MG63 (cell line): ENCODE data around the gene DMRT3. TPM values are rescaled to one million over a fixed set of nuclear protein-coding genes. Genes with fewer than 3 reads are reported as not detected.
"Not testable (repeated sequence)": the region's sequence is repeated elsewhere in the genome, so short reads cannot be mapped to it uniquely, and the experiment has no call there.

Experiments
- DNase-seq: peaks from one replicate; pipeline ENCODE4 v3.0.0-alpha.2; 2020
- H3K27me3 ChIP-seq: fragments of 250-450 bp; sonication (Bioruptor Pico); 2 replicates; pipeline ENCODE4 v1.5.1; 2020; ENCODE audit warnings: mild to moderate bottlenecking, moderate library complexity
- H3K36me3 ChIP-seq: fragments of 250-450 bp; sonication (Bioruptor Pico); 2 replicates; pipeline ENCODE4 v1.5.1; 2020; ENCODE audit warnings: mild to moderate bottlenecking, moderate library complexity
- H3K4me3 ChIP-seq: fragments of 250-450 bp; sonication (Bioruptor Pico); 2 replicates; pipeline ENCODE4 v1.5.1; 2020; ENCODE audit warnings: mild to moderate bottlenecking, moderate library complexity
- H3K9me3 ChIP-seq: fragments of 250-450 bp; sonication (Bioruptor Pico); 2 replicates; pipeline ENCODE4 v1.5.1; 2020; ENCODE audit warnings: mild to moderate bottlenecking, moderate library complexity
- total RNA-seq: library from RNA; depleted of rRNA; stranded (reverse); fragments of >200 nt; shearing (Covaris generic); gene quantifications from 2 replicates; pipeline ENCODE4 v1.2.3, GENCODE V29; 2014; ENCODE audit warnings: low replicate concordance

Gene DMRT3
- total RNA-seq, 1 experiment from 2014 or later = not detected

DNA sequence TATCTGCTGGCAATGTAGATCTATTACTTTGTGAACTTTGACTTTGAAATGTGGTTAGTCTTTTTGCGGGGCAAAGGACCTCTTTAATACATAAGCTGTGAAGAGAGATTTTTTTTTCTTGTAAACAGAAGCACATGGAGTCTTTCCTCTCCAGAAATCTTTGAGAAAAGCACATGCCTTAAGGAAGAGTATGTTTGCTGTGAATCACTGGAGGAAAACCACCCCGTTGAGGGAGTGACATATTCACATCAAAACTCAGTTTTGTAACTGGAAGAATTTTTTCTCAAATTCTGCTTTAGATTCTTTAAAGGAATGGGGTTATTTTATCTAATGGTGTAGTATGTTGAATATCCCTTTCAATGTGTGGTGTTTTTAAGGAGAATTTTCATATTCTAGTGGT is 3.5 kb downstream of the DMRT3 start:
- Histone ChIP-seq H3K36me3 (no peaks in the 10 kb centered on the region), H3K4me3 (no peak overlapping the region), H3K9me3 (no peaks in the 10 kb centered on the region), H3K27me3 (no peaks in the 10 kb centered on the region)
- DNase-seq = no peak

DNA sequence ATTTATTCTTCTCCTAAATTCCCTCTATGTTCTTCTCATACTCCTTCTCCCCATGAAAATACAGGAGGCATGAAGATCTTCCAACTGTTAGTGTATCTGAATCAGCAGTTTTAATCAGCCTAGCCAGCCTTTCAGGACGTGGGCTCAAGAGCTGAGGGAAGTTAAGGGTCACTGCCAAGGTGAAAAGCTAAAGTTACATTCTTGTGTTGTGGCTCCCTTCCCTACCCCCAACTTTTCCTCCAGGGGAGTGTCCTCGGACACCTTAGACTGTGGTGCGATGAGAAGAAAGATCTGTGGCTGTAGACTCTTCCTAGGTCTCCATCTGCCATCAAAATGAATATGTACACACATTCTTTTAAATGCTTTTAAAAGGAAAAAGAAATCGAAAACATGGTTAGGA is 4.2 kb downstream of the DMRT3 start:
- Histone ChIP-seq H3K27me3 (no peaks in the 10 kb centered on the region), H3K9me3 (no peaks in the 10 kb centered on the region), H3K4me3 (no peak overlapping the region), H3K36me3 (no peaks in the 10 kb centered on the region)
- DNase-seq = no peak

DNA sequence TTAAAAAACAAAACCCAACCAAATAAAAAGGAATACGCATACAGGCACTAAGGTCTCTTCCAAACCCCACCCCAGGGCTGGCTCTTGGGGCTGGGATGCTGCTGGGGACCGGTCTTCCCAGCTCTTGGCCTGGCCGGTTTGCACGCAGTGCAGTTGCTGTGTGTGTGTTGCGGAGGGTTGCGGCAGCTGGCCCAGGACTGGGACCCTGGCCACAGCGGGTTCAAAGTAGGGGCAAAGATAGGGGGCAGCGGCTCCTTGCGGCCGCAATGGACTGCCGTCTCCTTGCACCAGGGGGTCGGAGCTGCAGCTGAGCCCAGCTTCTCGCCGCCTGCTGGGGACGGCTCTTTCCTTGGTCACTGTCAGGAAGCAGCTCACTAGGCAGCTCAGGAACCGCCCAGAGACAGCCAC is 5.0 kb downstream of the DMRT3 start:
- H3K27me3 ChIP-seq = no peaks in the 10 kb centered on the region
- no peaks in the 10 kb centered on the region for H3K9me3 ChIP-seq
- H3K4me3 ChIP-seq = no peak overlapping the region
- no peaks in the 10 kb centered on the region for H3K36me3 ChIP-seq
- DNase-seq = no peak

DNA sequence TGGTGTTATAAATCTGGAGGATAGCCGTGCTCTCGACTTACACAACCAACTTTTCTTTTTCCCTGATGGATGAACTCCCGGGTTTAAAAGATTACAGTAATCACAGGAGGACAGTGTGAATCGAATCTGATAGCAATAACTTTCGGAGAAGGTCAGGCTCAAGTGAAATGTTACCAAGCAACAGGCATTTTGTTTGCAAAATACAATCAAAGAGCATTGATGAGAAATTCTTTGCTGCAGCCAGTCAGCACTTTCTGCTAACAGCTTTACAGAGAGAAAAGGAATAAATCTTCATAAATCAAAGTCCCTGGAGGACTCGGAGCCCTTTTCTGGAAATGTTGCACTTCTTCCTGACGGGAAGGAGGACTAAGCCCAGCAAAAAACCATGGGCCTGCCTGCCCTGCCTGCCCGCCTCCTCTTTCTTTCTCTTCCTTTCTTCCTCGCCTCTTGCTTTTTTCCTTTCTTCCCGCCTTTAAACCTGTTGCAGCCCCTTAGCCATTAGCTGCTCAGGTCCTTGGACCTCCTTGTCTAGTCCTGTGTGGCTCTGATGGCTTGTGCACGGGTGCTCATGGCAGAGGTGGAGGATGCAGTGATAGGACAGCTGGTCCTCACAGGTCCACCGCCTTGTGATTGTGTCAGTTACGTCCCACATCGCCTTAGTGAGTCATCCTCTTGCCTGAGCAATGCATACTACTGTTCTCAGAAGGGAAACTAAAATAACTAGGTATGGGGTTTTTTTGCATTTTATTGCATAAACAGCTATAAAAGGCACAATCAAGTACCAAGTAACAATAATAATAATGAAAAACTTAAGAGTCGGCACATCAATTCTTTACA is 6.2 kb downstream of the DMRT3 start:
- no peak for DNase-seq
- H3K36me3 ChIP-seq = no peaks in the 10 kb centered on the region
- H3K9me3 ChIP-seq = no peaks in the 10 kb centered on the region
- no peaks in the 10 kb centered on the region for H3K27me3 ChIP-seq
- H3K4me3 ChIP-seq = no peak overlapping the region

DNA sequence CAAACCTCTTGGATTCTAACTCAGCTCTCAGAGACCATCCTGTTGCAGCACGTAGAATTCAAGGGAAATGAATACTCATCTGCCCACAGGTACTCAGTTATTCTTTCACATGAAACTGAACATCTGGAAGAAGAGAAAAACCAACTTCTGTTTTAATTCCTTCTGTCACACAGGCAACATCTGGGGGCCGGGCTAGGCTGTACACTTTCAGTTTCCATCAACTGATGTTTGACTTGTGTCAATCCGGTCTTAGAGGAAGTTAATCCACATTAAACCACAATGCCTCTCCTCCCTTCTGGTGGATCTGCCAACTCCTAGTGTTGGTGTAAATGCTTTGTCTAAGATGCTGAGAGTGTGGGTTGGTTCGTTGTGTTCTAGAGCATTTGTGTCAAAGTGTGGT is 17.6 kb downstream of the DMRT3 start:
- H3K4me3 ChIP-seq = no peak overlapping the region
- H3K27me3 ChIP-seq = no peaks in the 10 kb centered on the region
- DNase-seq = no peak
- H3K9me3 ChIP-seq = peaks cover 8% of the 10 kb centered on the region
- H3K36me3 ChIP-seq = no peaks in the 10 kb centered on the region; the same call in 1 of the 2 replicates

DNA sequence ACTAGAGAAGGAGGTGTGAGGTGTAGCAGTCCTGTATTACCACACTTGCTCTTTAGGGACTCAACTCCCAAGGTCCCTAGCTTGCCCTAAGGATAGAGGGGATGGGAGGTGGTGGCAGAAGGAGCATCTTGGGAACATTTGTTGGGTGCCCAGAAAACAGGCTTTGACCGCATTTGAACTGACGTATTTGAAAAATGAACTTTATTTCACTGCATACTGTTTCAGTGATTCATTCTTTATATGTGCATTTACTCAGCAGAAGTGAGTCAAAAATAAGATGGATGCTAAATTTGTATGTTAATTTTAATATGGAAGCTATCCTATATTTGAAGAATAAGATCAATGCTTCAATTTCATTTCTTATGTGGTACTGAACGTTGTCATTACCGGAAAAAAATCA is 18.7 kb downstream of the DMRT3 start:
- DNase-seq = no peak
- H3K27me3 ChIP-seq = no peaks in the 10 kb centered on the region
- H3K9me3 ChIP-seq = peaks cover 14% of the 10 kb centered on the region
- no peak overlapping the region for H3K4me3 ChIP-seq
- no peaks in the 10 kb centered on the region; the same call in 1 of the 2 replicates for H3K36me3 ChIP-seq

DNA sequence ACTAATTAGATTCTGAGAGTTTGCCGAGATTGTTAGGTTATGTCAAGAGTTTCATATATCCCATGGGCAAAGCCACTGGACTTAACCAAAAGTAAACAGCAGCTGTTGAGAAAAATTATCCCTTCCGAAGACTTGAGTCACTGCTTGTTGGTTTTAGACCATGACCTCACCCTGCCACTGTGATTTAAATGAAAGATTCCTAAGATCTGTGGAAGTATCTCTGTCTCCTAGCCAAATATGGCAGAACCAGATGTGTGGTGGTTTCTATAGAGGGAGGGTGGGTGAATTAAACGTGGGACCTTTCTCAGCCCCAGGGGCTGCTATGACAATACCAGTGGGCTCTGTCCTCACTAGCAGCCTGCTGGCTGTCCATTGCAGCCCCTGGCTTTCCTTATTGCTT is 19.3 kb downstream of the DMRT3 start:
- Histone ChIP-seq H3K27me3 (no peaks in the 10 kb centered on the region), H3K9me3 (peaks cover 14% of the 10 kb centered on the region), H3K36me3 (no peaks in the 10 kb centered on the region; the same call in 1 of the 2 replicates), H3K4me3 (no peak overlapping the region)
- peak; percentile 53 for DNase-seq

DNA sequence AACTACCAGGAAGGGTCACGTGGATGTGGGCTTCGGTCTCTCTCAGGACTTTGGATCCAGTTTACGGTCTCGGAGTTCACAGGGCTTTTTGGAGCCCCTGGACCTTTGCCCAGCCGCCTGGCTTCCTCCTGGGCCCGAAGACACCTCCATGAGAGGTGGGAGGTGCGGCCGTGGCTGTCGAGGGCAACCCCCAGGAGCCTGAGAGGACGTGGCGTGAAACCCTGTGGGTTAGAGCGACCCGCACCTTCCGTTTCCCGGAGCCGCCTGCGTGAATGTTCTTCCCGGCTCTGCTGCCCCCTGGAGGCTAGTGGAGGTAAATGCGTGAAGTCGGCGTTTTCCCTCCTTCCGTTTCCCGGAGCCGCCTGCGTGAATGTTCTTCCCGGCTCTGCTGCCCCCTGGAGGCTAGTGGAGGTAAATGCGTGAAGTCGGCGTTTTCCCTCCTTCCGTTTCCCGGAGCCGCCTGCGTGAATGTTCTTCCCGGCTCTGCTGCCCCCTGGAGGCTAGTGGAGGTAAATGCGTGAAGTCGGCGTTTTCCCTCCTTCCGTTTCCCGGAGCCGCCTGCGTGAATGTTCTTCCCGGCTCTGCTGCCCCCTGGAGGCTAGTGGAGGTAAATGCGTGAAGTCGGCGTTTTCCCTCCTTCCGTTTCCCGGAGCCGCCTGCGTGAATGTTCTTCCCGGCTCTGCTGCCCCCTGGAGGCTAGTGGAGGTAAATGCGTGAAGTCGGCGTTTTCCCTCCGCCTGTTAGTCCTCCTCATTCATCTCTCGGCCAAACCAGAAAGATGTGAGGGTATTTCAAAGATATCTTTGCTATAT is 22.1 kb downstream of the DMRT3 start:
- not testable (repeated sequence) for H3K4me3 ChIP-seq, H3K36me3 ChIP-seq, H3K27me3 ChIP-seq, DNase-seq
- peaks cover 14% of the 10 kb centered on the region for H3K9me3 ChIP-seq

DNA sequence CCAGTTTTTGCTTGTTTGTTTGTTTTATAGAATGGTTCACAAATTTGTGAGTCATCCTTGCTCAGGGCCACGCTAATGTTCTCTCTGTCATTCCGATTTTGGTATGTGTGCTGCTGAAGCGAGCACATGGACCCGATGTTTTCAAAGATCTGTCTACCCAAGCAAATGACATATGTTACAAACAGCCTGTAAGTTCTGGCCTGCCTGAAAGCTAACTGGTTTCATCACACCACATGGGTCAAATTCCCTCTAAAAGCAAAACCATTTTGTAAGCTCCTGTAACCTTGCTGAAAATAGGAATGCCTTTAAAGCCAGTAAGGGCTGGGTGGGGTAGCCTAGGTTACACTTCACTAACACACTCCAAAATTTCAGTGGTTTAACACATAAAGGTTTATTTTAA is 25.4 kb downstream of the DMRT3 start:
- H3K4me3 ChIP-seq = no peak overlapping the region
- H3K9me3 ChIP-seq = peaks cover 14% of the 10 kb centered on the region
- no peak for DNase-seq
- no peaks in the 10 kb centered on the region for H3K27me3 ChIP-seq
- no peaks in the 10 kb centered on the region; the same call in 1 of the 2 replicates for H3K36me3 ChIP-seq

DNA sequence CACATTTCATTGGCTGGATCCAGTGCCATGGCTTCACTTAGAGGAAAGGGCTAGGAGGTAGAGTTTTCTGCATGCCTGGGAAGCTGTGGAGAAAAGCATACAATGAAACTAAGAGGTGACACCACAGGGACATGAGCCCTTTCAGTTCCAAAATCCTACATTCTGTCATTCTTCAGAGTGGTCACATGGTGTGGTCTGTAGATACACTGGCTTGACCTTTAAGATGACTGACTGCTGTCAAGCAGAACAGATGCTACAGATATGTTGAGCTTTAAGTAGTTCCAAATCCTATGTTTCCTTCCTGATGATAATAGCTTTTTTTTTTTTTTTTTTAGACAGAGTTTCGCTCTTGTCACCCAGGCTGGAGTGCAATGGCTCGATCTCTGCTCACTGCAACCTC is 26.2 kb downstream of the DMRT3 start:
- H3K27me3 ChIP-seq = no peaks in the 10 kb centered on the region
- no peaks in the 10 kb centered on the region; the same call in 1 of the 2 replicates for H3K36me3 ChIP-seq
- no peak overlapping the region for H3K4me3 ChIP-seq
- DNase-seq = no peak
- H3K9me3 ChIP-seq = peaks cover 14% of the 10 kb centered on the region

DNA sequence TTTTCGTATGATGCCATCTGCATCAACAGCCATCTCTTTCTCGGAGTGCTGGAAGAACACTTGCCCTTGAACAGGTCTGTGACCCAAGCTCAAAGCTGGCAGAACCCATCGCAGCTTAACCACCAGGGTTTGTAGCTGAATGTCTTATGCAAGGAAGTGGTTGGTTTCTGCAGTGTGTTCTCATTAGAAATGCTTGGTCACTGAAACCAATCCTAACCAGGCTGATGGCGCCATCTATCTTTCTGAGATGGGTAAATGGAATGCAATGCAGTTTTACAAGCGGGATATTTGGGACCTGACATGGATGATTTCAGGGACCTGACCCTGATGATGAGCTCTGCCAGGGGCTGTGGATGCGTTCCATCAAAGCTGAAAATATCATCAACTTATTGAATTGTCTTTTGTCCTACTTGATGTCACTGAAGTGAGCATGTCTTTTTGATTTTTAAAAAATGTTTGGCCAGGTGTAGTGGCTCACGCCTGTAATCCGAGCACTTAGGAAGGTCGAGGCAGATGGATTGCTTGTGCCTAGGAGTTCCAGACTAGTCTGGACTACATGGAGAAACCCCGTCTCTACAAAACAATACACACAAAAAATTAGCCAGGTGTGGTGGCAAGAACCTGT is 28.7 kb downstream of the DMRT3 start:
- Histone ChIP-seq H3K27me3 (no peaks in the 10 kb centered on the region), H3K9me3 (no peaks in the 10 kb centered on the region), H3K36me3 (no peaks in the 10 kb centered on the region), H3K4me3 (no peak overlapping the region)
- peak; percentile 43 for DNase-seq

DNA sequence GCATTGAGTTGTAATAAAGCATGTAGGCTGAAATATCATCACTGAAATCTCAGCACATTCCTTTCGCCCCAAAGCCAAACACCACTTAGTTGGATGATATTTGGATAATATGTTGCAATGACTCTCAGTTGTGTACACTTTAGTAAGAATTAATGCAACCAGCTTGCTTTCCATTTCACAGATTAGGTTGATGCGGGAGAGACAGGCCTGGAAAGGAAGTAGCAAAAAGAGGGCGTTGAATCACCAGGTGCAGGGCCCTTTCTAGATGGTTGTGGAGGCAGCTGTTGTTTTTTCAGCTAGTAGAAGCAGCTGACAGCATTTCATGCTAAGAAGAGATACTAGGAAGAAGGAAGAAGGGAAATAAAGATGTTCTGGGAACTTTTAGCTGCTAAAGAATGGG is 30.9 kb downstream of the DMRT3 start:
- DNase-seq = no peak
- no peaks in the 10 kb centered on the region for H3K27me3 ChIP-seq
- H3K9me3 ChIP-seq = no peaks in the 10 kb centered on the region
- H3K36me3 ChIP-seq = no peaks in the 10 kb centered on the region
- no peak overlapping the region for H3K4me3 ChIP-seq

DNA sequence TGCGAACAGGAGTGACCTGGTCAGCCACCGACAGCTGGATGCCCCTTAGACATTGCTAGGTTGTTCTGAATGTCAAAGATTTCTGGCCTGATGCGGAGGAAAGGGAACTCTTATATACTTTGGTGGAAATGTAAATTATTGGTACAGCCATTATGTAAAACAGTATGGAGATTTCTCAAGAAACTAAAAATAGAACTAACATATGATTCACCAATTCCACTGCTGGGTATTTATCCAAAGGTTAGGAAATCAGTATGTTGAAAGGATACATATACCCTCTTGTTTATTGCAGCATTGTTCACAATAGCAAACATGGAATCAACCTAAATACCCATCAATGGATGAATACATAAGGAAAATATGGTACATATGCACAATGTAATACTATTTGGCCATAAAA is 31.8 kb downstream of the DMRT3 start:
- Histone ChIP-seq H3K4me3 (no peak overlapping the region), H3K27me3 (no peaks in the 10 kb centered on the region), H3K9me3 (no peaks in the 10 kb centered on the region), H3K36me3 (no peaks in the 10 kb centered on the region)
- no peak for DNase-seq

DNA sequence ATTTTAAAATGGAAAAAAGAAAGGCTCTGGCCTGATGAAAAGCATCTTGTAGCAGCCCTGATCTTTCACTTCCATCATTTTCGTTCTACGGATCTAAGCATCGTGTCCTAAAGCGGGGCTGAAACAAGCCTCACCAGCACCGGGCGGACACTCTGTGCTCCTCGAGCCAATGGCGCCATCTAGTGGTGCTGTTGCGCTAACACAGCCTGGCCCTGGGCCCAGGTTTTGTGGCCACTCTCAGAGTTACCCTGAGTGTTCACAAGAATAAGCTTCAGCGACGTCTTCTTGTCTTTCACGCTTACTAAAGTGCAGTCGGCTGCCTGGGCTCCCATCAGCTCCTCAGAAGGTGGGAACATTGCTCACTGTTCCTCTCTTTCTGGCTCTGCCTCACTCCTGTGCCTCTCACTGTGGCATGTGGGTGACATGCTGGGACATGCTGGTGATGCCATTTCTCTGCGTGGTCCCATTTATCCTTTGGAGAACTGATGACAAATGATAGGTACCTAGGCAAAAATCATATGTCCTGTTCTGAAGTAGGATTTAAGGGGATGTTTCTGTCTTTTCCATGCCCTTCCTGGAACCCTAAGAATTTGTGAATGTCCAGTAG is 32.7 kb downstream of the DMRT3 start:
- Histone ChIP-seq H3K36me3 (no peaks in the 10 kb centered on the region), H3K27me3 (peaks cover 4% of the 10 kb centered on the region; the same call in 1 of the 2 replicates), H3K4me3 (no peak overlapping the region), H3K9me3 (no peaks in the 10 kb centered on the region)
- peak; percentile 69 for DNase-seq

DNA sequence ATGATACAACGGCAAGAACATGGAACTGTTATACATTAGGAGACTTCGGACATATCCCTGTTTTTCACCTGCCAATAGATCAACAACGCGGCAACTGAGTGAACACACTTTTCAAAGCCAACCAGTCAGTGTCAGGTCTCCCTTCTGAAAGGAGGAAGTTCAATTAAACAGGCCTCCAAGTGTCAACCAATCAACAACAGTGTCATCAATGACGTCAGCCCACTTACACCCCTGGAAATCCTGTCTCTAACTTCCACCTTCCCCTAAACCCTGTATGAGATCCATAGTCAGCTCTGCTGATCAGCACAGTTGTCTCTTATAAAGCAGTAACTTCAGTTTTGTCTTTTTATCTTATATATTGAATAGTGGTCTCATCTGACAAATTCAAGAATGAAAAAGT is 36.6 kb downstream of the DMRT3 start:
- DNase-seq = no peak
- Histone ChIP-seq H3K36me3 (no peaks in the 10 kb centered on the region), H3K27me3 (peaks cover 4% of the 10 kb centered on the region; the same call in 1 of the 2 replicates), H3K4me3 (no peak overlapping the region), H3K9me3 (no peaks in the 10 kb centered on the region)

DNA sequence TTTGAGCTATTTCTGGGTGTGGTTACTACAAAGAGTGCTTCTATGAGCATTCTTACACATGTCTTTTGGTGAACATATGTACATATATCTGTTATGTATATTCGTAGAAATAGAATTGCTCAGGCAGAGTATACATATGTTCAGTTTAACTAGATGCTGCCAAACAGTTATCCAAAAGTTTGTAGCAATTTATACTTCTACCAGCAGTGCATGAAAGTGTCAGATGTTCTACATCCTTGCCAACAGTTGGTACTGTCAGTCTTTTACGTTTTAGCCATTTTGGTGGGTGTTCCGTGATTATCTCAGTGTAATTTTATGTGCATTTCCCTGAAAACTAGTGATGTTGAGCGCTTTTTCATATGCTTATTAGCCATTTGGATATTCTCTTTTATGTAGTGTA is 37.8 kb downstream of the DMRT3 start:
- H3K36me3 ChIP-seq = no peaks in the 10 kb centered on the region
- H3K27me3 ChIP-seq = peaks cover 4% of the 10 kb centered on the region; the same call in 1 of the 2 replicates
- H3K9me3 ChIP-seq = no peaks in the 10 kb centered on the region
- no peak overlapping the region for H3K4me3 ChIP-seq
- no peak for DNase-seq

DNA sequence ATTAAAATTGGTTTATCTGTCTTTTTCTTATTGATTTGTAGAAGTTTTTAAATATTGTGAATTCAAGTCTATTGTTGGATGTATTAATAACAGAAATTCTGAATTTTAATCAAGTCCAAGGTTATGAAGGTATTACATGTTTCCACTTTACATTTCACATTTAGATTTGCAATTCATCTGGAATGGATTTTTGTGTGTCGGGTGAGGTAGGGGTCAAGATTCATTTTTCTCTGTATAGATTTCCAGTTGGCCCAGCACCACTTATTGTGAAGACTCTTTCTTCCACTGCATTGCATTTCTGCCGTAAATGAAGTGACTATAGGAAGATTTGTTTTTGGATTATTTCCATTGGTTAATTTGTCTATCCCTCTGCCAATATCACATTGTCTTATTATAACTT is 38.2 kb downstream of the DMRT3 start:
- Histone ChIP-seq H3K36me3 (no peaks in the 10 kb centered on the region), H3K4me3 (no peak overlapping the region), H3K27me3 (peaks cover 4% of the 10 kb centered on the region; the same call in 1 of the 2 replicates), H3K9me3 (no peaks in the 10 kb centered on the region)
- no peak for DNase-seq
